ENCODE data around the gene TOP3A. TPM values are rescaled to one million over a fixed set of nuclear protein-coding genes. Genes with fewer than 3 reads are reported as not detected.

The TOP3A gene
- total RNA-seq, 1 donor from 2014 or later, result 49.2 TPM

DNA sequence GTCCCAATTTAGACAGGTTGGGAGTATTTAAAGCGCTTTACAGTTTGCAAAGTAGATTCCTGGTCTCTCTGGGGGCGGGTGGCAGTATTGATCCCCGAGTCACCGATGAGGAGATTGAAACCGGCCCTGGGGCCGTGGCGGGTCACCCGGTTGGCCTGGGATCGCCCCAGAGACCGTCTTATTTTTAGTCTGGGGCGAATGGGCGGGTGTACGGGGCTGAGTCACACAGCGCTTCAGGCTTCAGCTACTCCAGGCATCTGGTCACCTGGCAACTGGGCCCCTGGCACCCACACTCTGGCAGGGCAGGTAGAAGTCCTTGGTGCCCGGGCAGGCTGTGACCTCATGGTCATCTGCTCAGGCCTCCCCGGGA lies 53.7 kb downstream of the TOP3A start:
- H3K4me3 Mint-ChIP-seq, result peak overlapping the region; percentile 87
- peaks cover 9% of the 10 kb centered on the region for H3K27me3 Mint-ChIP-seq (ENCODE audit: insufficient read depth, low read depth)
- H3K4me2 ChIP-seq, result peak overlapping the region; percentile 83
- TF ChIP-seq, protein P1, sequence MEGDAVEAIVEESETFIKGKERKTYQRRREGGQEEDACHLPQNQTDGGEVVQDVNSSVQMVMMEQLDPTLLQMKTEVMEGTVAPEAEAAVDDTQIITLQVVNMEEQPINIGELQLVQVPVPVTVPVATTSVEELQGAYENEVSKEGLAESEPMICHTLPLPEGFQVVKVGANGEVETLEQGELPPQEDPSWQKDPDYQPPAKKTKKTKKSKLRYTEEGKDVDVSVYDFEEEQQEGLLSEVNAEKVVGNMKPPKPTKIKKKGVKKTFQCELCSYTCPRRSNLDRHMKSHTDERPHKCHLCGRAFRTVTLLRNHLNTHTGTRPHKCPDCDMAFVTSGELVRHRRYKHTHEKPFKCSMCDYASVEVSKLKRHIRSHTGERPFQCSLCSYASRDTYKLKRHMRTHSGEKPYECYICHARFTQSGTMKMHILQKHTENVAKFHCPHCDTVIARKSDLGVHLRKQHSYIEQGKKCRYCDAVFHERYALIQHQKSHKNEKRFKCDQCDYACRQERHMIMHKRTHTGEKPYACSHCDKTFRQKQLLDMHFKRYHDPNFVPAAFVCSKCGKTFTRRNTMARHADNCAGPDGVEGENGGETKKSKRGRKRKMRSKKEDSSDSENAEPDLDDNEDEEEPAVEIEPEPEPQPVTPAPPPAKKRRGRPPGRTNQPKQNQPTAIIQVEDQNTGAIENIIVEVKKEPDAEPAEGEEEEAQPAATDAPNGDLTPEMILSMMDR (IDR thresholded peaks at IDR 0.05), result no peak
- no peak for TF ChIP-seq EZH2 (IDR thresholded peaks at IDR 0.05)
- TF ChIP-seq EZH2phosphoT487 (IDR thresholded peaks at IDR 0.05), result no peak
- H2AFZ ChIP-seq (replicated peaks), result peak overlapping the region; percentile 71
- H3K9ac ChIP-seq, result peak overlapping the region; percentile 85
- H3K9me3 ChIP-seq (ENCODE audit: low read depth), result no peaks in the 10 kb centered on the region
- peaks cover 3% of the 10 kb centered on the region for H3K36me3 Mint-ChIP-seq
- no peaks in the 10 kb centered on the region for H3K9me3 Mint-ChIP-seq
- H3K27ac Mint-ChIP-seq, result peak overlapping the region; percentile 46
- H3K27ac ChIP-seq, result peak overlapping the region; percentile 73
- H3K27me3 ChIP-seq, result no peaks in the 10 kb centered on the region
- peaks cover 36% of the 10 kb centered on the region for H3F3A ChIP-seq (ENCODE audit: low read depth)
- H3K4me1 Mint-ChIP-seq, result peaks cover 23% of the 10 kb centered on the region
- H3K4me1 ChIP-seq, result peaks cover 19% of the 10 kb centered on the region
- DNase-seq (ENCODE audit: low spot score), result peak; percentile 43
- peaks cover 33% of the 10 kb centered on the region for H4K20me1 ChIP-seq (ENCODE audit: low read depth)
- H3K79me2 ChIP-seq (ENCODE audit: low read depth), result peaks cover 35% of the 10 kb centered on the region
- peak overlapping the region; percentile 69 for H3K4me3 ChIP-seq
- H3K36me3 ChIP-seq, result no peaks in the 10 kb centered on the region

DNA sequence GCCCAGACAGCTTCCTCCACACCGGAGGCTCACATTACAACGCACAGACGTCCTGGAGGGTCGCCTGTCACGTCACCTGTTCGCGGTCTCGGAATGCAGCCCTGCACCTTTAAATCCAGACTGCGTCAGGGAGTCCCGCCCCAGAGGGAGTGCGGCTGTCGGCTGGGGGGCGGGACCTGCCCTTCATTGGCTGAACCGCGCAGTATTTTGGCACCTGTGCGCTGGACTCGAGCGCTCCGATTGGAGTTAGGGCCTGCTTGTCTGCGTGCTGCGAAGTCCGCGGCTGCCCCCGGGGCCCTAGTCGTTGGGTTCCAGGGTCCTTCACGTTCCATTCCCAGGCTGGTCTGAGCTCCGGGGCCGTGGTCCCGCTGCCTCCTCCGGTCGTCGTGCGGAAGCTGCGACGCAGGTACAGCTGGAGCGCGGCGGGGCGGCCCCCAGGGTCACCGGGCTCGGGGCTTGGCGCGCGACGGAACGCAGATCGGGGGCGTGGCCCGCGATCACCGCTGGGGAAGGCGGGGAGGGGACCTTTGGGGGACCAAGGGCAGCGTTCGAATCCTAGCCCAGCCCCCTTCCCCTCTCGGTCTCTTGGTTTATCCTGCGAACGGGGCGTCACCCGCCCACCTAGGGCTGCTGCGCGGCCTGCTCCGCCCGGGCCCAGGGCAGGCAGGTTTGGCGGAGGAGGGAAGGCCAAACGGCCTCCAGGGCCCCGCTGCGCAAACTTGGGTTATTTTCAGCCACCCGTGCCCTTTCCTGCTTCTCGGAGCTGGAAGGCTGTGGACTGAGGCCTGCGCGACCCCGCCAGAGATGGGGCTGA lies 54.3 kb downstream of the TOP3A start, which contains the start of gene MIEF2:
Gene MIEF2 (plus strand): TSS at position 331 of the 814 bp plus-strand sequence. CDS start 2,059 bp downstream, outside the sequence.
- no peaks in the 10 kb centered on the region for H3K36me3 ChIP-seq
- H3K27ac ChIP-seq, result peak within 1 kb of the TSS; percentile 73
- Mint-ChIP-seq H3K27me3 (ENCODE audit: insufficient read depth, low read depth) (peaks cover 7% of the 10 kb centered on the region), H3K27ac (peak within 1 kb of the TSS; percentile 46), H3K9me3 (no peaks in the 10 kb centered on the region), H3K4me3 (peak within 1 kb of the TSS; percentile 87), H3K4me1 (peaks cover 25% of the 10 kb centered on the region), H3K36me3 (peaks cover 6% of the 10 kb centered on the region)
- H3K4me3 ChIP-seq, result peak within 1 kb of the TSS; percentile 69
- no peaks in the 10 kb centered on the region for H3K27me3 ChIP-seq
- peaks cover 39% of the 10 kb centered on the region for H4K20me1 ChIP-seq (ENCODE audit: low read depth)
- no peak for TF ChIP-seq EZH2phosphoT487 (IDR thresholded peaks at IDR 0.05)
- no peak for TF ChIP-seq EZH2 (IDR thresholded peaks at IDR 0.05)
- TF ChIP-seq, protein P1 (IDR thresholded peaks at IDR 0.05), result no peak
- H3K9ac ChIP-seq, result peak within 1 kb of the TSS; percentile 85
- peaks cover 35% of the 10 kb centered on the region for H3K79me2 ChIP-seq (ENCODE audit: low read depth)
- no peaks in the 10 kb centered on the region for H3K9me3 ChIP-seq (ENCODE audit: low read depth)
- H3F3A ChIP-seq (ENCODE audit: low read depth), result peaks cover 36% of the 10 kb centered on the region
- peak within 1 kb of the TSS; percentile 71 for H2AFZ ChIP-seq (replicated peaks)
- DNase-seq (ENCODE audit: low spot score), result peak; percentile 97
- H3K4me1 ChIP-seq, result peaks cover 19% of the 10 kb centered on the region
- peak within 1 kb of the TSS; percentile 83 for H3K4me2 ChIP-seq

DNA sequence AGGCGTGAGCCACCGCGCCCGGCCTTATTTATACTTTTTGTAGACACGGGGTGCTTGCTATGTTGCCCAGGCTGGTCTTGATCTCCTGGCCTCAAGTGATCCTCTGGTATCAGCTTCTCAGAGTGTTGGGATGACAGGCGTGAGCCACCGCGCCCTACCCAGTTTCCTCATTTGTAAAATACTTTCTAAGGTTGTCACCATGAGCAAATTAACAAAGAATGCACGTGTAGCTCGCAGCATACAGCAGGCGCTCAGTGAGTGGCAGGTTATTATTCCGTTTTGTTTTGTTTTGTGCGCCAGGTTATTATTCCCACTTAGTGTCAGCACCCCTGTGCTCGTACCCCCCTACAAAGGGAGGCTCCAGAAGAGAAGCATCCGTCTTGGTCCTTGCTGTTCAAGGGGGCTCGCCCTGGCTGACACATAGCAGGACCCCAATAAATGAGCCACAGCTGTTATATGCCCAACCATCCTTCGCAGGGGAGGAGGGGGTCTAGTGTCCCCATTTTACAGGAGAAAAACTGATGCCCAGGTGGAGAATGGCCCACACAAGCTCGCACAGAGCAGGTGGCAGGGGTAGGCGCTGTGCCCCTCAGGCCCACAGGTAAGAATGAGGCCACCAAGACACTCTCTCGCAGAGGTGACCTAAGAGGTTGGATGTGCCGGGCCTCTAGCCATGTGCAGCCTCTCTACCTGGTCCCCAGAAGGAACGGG lies 55.0 kb downstream of the TOP3A start:
- Mint-ChIP-seq H3K36me3 (peaks cover 6% of the 10 kb centered on the region), H3K27ac (no peak overlapping the region), H3K4me3 (peak overlapping the region; percentile 87), H3K9me3 (no peaks in the 10 kb centered on the region), H3K4me1 (peaks cover 25% of the 10 kb centered on the region), H3K27me3 (ENCODE audit: insufficient read depth, low read depth) (peaks cover 5% of the 10 kb centered on the region)
- Histone ChIP-seq H3K27ac (no peak overlapping the region), H2AFZ (replicated peaks) (peak overlapping the region; percentile 71), H3F3A (ENCODE audit: low read depth) (peaks cover 36% of the 10 kb centered on the region), H3K4me2 (peak overlapping the region; percentile 83), H3K4me1 (peaks cover 19% of the 10 kb centered on the region), H3K9ac (no peak overlapping the region), H3K4me3 (peak overlapping the region; percentile 69), H3K9me3 (ENCODE audit: low read depth) (no peaks in the 10 kb centered on the region), H3K79me2 (ENCODE audit: low read depth) (peaks cover 35% of the 10 kb centered on the region), H3K36me3 (no peaks in the 10 kb centered on the region), H3K27me3 (no peaks in the 10 kb centered on the region), H4K20me1 (ENCODE audit: low read depth) (peaks cover 47% of the 10 kb centered on the region)
- peak; percentile 10 for DNase-seq (ENCODE audit: low spot score)
- TF ChIP-seq EZH2phosphoT487 (IDR thresholded peaks at IDR 0.05), result no peak
- TF ChIP-seq, protein P1 (IDR thresholded peaks at IDR 0.05), result no peak
